Upper lobe of left lung (tissue), 6 donors: ENCODE results near the gene TBC1D1. TPM values are rescaled to one million over a fixed set of nuclear protein-coding genes. Genes with fewer than 3 reads are reported as not detected.

Experiments
- ATAC-seq, 2 donors: fragments of 200-7000 bp; cut with Tn5 transposase; one replicate each; pipeline ENCODE4 v1.9.1; 2022; ENCODE audit warnings: mild to moderate bottlenecking in 2 of 2, moderate library complexity in 2 of 2; ENCODE audit not compliant: low FRiP score in 2 of 2
- DNase-seq, 2 donors: peaks; one replicate each; pipeline ENCODE4 v3.0.0-alpha.2; 2019 to 2020
- H3K27ac ChIP-seq, 4 donors: fragments of 200-600 bp; sonication (generic); one replicate each; pipeline ENCODE4 v1.5.1; 2016 to 2019
- H3K27me3 ChIP-seq, 4 donors: fragments of 200-600 bp; sonication (generic); one replicate each; pipeline ENCODE4 v1.5.1; 2017 to 2019
- H3K36me3 ChIP-seq, 4 donors: fragments of 200-600 bp; sonication (generic); one replicate each; pipeline ENCODE4 v1.5.1; 2016 to 2019
- H3K4me1 ChIP-seq, 4 donors: fragments of 200-600 bp; sonication (generic); one replicate each; pipeline ENCODE4 v1.5.1; 2018 to 2019
- H3K4me3 ChIP-seq, 4 donors: fragments of 200-600 bp; sonication (generic); one replicate each; pipeline ENCODE4 v1.5.1; 2017 to 2019; ENCODE audit warnings: mild to moderate bottlenecking in 2 of 4, moderate library complexity in 1 of 4
- H3K9me3 ChIP-seq, 4 donors: fragments of 200-600 bp; sonication (generic); one replicate each; pipeline ENCODE4 v1.5.1; 2018 to 2019
- EP300 ChIP-seq, 4 donors: sonication (generic); formaldehyde crosslinking; IDR thresholded peaks; one replicate each; pipeline ENCODE4 v1.5.1; 2017; ENCODE audit warnings: antibody characterized with exemption in 4 of 4, control low read depth in 2 of 4
- POLR2A ChIP-seq, 4 donors: fragments of 450-650 bp; IDR thresholded peaks; one replicate each; pipeline ENCODE4 v1.5.1; 2016 to 2017; ENCODE audit warnings: antibody characterized with exemption in 4 of 4, mild to moderate bottlenecking in 2 of 4
- POLR2AphosphoS5 ChIP-seq, 2 donors: sonication (generic); formaldehyde crosslinking; IDR thresholded peaks; one replicate each; pipeline ENCODE4 v1.5.1; 2017; ENCODE audit warnings: antibody characterized with exemption in 2 of 2
- WGBS, 2 donors: methylation state at CpG; one replicate each; pipeline ENCODE4 v1.1.5; 2017 to 2018; 5-methylcytosine and 5-hydroxymethylcytosine counted together
- total RNA-seq, 6 donors: library from RNA; depleted of rRNA in 4 of 6; stranded (reverse); fragments of >200 nt in 4 of 6; gene quantifications; one replicate each; pipeline versions ENCODE4 v1.1.0 to v1.2.1, GENCODE V29; 2016 to 2021
- TF ChIP-seq, protein P1 (sequence below), 6 experiments: fragments of 450-650 bp in 4 of 6; fragments of 200-600 bp in 2 of 6; sonication (generic) in 2 of 6; IDR thresholded peaks; one replicate each; pipeline ENCODE4 v1.5.1; 2016 to 2019; ENCODE audit warnings: antibody characterized with exemption in 6 of 6
- donor health status: DM: no; HTN: no; CAD: no; lungs with moderate emphysema.
- donor health status: DM: no; HTN: yes; CAD: no; lungs with severe emphysema.

The TBC1D1 gene
- total RNA-seq, 6 donors from 2014 or later = 45.1 to 68.1 (median 58.0) TPM

- H3K27ac ChIP-seq = no peak overlapping the region
- H3K9me3 ChIP-seq = no peaks in the 10 kb centered on the region
- H3K4me3 ChIP-seq = no peak overlapping the region
- WGBS, 2 donors = 76 to 80% methylated on average over 5 of the region's 5 CpGs
- peaks cover 0 to 20% (median 11%) of the 10 kb centered on the region in 4 donors for H3K4me1 ChIP-seq
- no peaks in the 10 kb centered on the region for H3K36me3 ChIP-seq
- H3K27me3 ChIP-seq = no peaks in the 10 kb centered on the region
- no peak for TF ChIP-seq EP300 (IDR thresholded peaks at IDR 0.05)
- no peak for TF ChIP-seq POLR2AphosphoS5 (IDR thresholded peaks at IDR 0.05)
- no peak for TF ChIP-seq POLR2A (IDR thresholded peaks at IDR 0.05)
- TF ChIP-seq, protein P1, sequence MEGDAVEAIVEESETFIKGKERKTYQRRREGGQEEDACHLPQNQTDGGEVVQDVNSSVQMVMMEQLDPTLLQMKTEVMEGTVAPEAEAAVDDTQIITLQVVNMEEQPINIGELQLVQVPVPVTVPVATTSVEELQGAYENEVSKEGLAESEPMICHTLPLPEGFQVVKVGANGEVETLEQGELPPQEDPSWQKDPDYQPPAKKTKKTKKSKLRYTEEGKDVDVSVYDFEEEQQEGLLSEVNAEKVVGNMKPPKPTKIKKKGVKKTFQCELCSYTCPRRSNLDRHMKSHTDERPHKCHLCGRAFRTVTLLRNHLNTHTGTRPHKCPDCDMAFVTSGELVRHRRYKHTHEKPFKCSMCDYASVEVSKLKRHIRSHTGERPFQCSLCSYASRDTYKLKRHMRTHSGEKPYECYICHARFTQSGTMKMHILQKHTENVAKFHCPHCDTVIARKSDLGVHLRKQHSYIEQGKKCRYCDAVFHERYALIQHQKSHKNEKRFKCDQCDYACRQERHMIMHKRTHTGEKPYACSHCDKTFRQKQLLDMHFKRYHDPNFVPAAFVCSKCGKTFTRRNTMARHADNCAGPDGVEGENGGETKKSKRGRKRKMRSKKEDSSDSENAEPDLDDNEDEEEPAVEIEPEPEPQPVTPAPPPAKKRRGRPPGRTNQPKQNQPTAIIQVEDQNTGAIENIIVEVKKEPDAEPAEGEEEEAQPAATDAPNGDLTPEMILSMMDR (IDR thresholded peaks at IDR 0.05) = no peak
- DNase-seq (no peak), ATAC-seq (no peak)
Observed at GRCh38 chr4:38007645-38008044, 116.8 kb downstream of the TBC1D1 start.

- WGBS, 2 donors = 86 to 94% methylated on average over 3 of the region's 3 CpGs
- no peak overlapping the region for H3K4me3 ChIP-seq
- no peaks in the 10 kb centered on the region for H3K9me3 ChIP-seq
- H3K27ac ChIP-seq = no peak overlapping the region
- H3K36me3 ChIP-seq = no peaks in the 10 kb centered on the region
- H3K4me1 ChIP-seq = peaks cover 0 to 18% (median 8%) of the 10 kb centered on the region in 4 donors
- no peak for TF ChIP-seq POLR2AphosphoS5 (IDR thresholded peaks at IDR 0.05)
- no peak for TF ChIP-seq POLR2A (IDR thresholded peaks at IDR 0.05)
- TF ChIP-seq, protein P1 (IDR thresholded peaks at IDR 0.05) = no peak
- TF ChIP-seq EP300 (IDR thresholded peaks at IDR 0.05) = no peak
- H3K27me3 ChIP-seq = no peaks in the 10 kb centered on the region
- DNase-seq (no peak), ATAC-seq (no peak)
Observed at GRCh38 chr4:38008571-38009021, 117.7 kb downstream of the TBC1D1 start.

- Histone ChIP-seq H3K27me3 (no peaks in the 10 kb centered on the region), H3K4me3 (no peak overlapping the region), H3K4me1 (peaks cover 0 to 18% (median 8%) of the 10 kb centered on the region in 4 donors), H3K9me3 (no peaks in the 10 kb centered on the region), H3K27ac (no peak overlapping the region), H3K36me3 (peaks cover 0 to 1% (median under 1%) of the 10 kb centered on the region in 4 donors)
- DNase-seq (no peak), ATAC-seq (no peak)
- TF ChIP-seq EP300 (IDR thresholded peaks at IDR 0.05) = no peak
- no peak for TF ChIP-seq POLR2A (IDR thresholded peaks at IDR 0.05)
- TF ChIP-seq POLR2AphosphoS5 (IDR thresholded peaks at IDR 0.05) = no peak
- TF ChIP-seq, protein P1 (IDR thresholded peaks at IDR 0.05) = no peak
Observed at GRCh38 chr4:38009421-38009820, 118.5 kb downstream of the TBC1D1 start.

GRCh38 chr4:38009949-38010348, 119.1 kb downstream of the TBC1D1 start:
- no peaks in the 10 kb centered on the region for H3K9me3 ChIP-seq
- 64 to 68% methylated on average over 3 of the region's 3 CpGs for WGBS, 2 donors
- H3K27ac ChIP-seq = peak overlapping the region in 3 of 4 donors; percentile 28 to 56 (median 32)
- ATAC-seq = no peak
- H3K4me1 ChIP-seq = peaks cover 0 to 16% (median 8%) of the 10 kb centered on the region in 4 donors
- peaks cover 0 to 7% (median 6%) of the 10 kb centered on the region in 4 donors for H3K36me3 ChIP-seq
- DNase-seq = no peak
- TF ChIP-seq, protein P1 (IDR thresholded peaks at IDR 0.05) = no peak
- TF ChIP-seq POLR2AphosphoS5 (IDR thresholded peaks at IDR 0.05) = no peak
- H3K4me3 ChIP-seq = no peak overlapping the region
- H3K27me3 ChIP-seq = no peaks in the 10 kb centered on the region

DNA sequence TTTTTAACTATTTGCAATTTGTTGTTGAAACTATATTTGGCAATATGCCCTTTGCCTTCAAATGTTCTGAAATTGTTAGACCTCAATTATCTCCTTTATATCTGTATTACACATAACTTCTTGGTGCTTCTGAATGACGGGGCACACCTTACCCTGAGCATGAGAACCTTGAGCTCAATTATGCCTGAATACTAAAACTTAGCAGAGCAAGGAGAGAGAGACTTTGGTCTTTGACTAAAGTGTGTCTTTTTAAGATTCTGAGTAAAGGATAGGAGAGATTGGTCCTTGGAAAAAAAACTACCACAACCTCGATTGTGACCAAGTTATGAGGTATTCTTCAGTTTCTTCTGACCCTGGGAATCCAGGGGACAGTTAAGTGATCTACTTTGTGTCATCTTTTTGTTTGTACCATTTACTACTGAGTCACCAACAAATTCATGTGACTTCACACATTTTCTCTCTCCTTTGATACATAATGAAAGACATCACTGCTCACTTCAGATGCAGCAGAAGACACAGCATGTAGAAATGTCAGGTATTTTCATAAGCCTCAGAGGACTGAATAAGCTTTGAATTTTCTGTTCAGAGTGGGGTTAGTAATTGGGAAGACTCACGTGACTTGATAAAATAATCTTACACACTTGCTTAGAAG, 120.8 kb downstream of the TBC1D1 start:
- WGBS, 2 donors = 90 to 97% methylated on average over 3 of the region's 3 CpGs

More for the DNA sequence above, 120.8 kb downstream of the TBC1D1 start:
- TF ChIP-seq, protein P1 (IDR thresholded peaks at IDR 0.05) = no peak
- TF ChIP-seq POLR2A (IDR thresholded peaks at IDR 0.05) (no peak), POLR2AphosphoS5 (IDR thresholded peaks at IDR 0.05) (no peak), EP300 (IDR thresholded peaks at IDR 0.05) (no peak)
- no peak overlapping the region for H3K4me3 ChIP-seq
- H3K27me3 ChIP-seq = no peaks in the 10 kb centered on the region
- no peaks in the 10 kb centered on the region for H3K9me3 ChIP-seq
- H3K4me1 ChIP-seq = peaks cover 0 to 12% (median 4%) of the 10 kb centered on the region in 4 donors
- H3K36me3 ChIP-seq = peaks cover 0 to 22% (median 8%) of the 10 kb centered on the region in 4 donors
- H3K27ac ChIP-seq = no peak overlapping the region
- ATAC-seq = no peak
- no peak for DNase-seq
